ENCODE data around the gene CHRDL2.

GRCh38 chr11:74769055-74769707, 38.0 kb upstream of the CHRDL2 start:
- TF ChIP-seq, protein P1, sequence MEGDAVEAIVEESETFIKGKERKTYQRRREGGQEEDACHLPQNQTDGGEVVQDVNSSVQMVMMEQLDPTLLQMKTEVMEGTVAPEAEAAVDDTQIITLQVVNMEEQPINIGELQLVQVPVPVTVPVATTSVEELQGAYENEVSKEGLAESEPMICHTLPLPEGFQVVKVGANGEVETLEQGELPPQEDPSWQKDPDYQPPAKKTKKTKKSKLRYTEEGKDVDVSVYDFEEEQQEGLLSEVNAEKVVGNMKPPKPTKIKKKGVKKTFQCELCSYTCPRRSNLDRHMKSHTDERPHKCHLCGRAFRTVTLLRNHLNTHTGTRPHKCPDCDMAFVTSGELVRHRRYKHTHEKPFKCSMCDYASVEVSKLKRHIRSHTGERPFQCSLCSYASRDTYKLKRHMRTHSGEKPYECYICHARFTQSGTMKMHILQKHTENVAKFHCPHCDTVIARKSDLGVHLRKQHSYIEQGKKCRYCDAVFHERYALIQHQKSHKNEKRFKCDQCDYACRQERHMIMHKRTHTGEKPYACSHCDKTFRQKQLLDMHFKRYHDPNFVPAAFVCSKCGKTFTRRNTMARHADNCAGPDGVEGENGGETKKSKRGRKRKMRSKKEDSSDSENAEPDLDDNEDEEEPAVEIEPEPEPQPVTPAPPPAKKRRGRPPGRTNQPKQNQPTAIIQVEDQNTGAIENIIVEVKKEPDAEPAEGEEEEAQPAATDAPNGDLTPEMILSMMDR (IDR thresholded peaks at IDR 0.05): no peak
- TF ChIP-seq POLR2A (IDR thresholded peaks at IDR 0.05): no peak
- TF ChIP-seq EP300 (IDR thresholded peaks at IDR 0.05): no peak
